H1 (cell line): Measurements from ENCODE around the gene EVC2. TPM values are rescaled to one million over a fixed set of nuclear protein-coding genes. Genes with fewer than 3 reads are reported as not detected.

ENCODE experiments used
- CTCF ChIA-PET: fragments of 300-600 bp; sonication (Branson Sonifier 250); formaldehyde crosslinking; loops from one replicate; lab custom pipeline; 2021; ENCODE audit not compliant: partially characterized antibody; lab: Charles Lee
- POLR2A ChIA-PET: fragments of 300-600 bp; sonication (Branson Sonifier 250); formaldehyde crosslinking; loops from one replicate; lab custom pipeline; 2021; ENCODE audit warnings: inconsistent platforms; ENCODE audit not compliant: partially characterized antibody; lab: Charles Lee
- DNase-seq, 2 experiments: peaks; one replicate each; pipeline versions ENCODE4 v3.0.0 to v3.0.0-alpha.2; 2010 to 2022; ENCODE audit warnings: low spot score in 2 of 2, low read depth in 1 of 2, mixed read lengths in 1 of 2
- FAIRE-seq: peaks from 2 replicates; lab custom pipeline; 2011; peaks lifted over from hg19 to GRCh38; lab: Jason Lieb, UNC
- H2AFZ ChIP-seq: 2 replicates; pipeline ENCODE4 v1.8.1; 2012; ENCODE audit warnings: low read length, inconsistent platforms
- H2AK5ac ChIP-seq: 2 replicates; pipeline ENCODE4 v1.6.1; 2013; ENCODE audit warnings: low read depth, low read length
- H2BK120ac ChIP-seq: replicated peaks from 2 replicates; pipeline ENCODE3; 2013; ENCODE audit warnings: low read depth, low read length, inconsistent platforms
- H2BK12ac ChIP-seq: 2 replicates; pipeline ENCODE4 v1.6.1; 2013; ENCODE audit warnings: low read depth, low read length
- H2BK15ac ChIP-seq: 2 replicates; pipeline ENCODE4 v1.6.1; 2013; ENCODE audit warnings: low read length
- H2BK20ac ChIP-seq: 2 replicates; pipeline ENCODE4 v1.6.1; 2013; ENCODE audit warnings: low read length
- H2BK5ac ChIP-seq: 2 replicates; pipeline ENCODE4 v1.6.1; 2013; ENCODE audit warnings: low read depth, low read length
- H3K14ac ChIP-seq: 2 replicates; pipeline ENCODE4 v1.6.1; 2013; ENCODE audit warnings: inconsistent platforms; ENCODE audit not compliant: insufficient read length
- H3K18ac ChIP-seq: 2 replicates; pipeline ENCODE4 v1.6.1; 2013; ENCODE audit warnings: low read length; ENCODE audit errors: extremely low read depth
- H3K23ac ChIP-seq: 2 replicates; pipeline ENCODE4 v1.6.1; 2013; ENCODE audit warnings: inconsistent platforms; ENCODE audit not compliant: insufficient read length
- H3K23me2 ChIP-seq: 2 replicates; pipeline ENCODE4 v1.6.1; 2013; ENCODE audit warnings: low read depth, low read length
- H3K27ac ChIP-seq: 2 replicates; pipeline ENCODE4 v1.6.1; 2011; ENCODE audit warnings: low read depth, low read length, inconsistent platforms
- H3K27me3 ChIP-seq, 4 experiments: replicated peaks in 1 of 4; 1 replicate in 1 of 4; 2 replicates in 3 of 4; pipeline versions ENCODE4 v1.6.1 to v1.8.1; 2011 to 2013; ENCODE audit warnings: low read length in 3 of 4, mild to moderate bottlenecking in 3 of 4, inconsistent platforms in 2 of 4, mixed read lengths in 2 of 4, moderate library complexity in 1 of 4; ENCODE audit not compliant: control insufficient read depth in 3 of 4, insufficient read depth in 3 of 4; ENCODE audit errors: extremely low read depth in 1 of 4
- H3K36me3 ChIP-seq, 4 experiments: 2 replicates each; pipeline versions ENCODE4 v1.6.1 to v1.8.1; 2011 to 2013; ENCODE audit warnings: mild to moderate bottlenecking in 4 of 4, low read length in 3 of 4, moderate library complexity in 2 of 4, control low read depth in 1 of 4, inconsistent platforms in 1 of 4; ENCODE audit not compliant: insufficient read depth in 4 of 4, control insufficient read depth in 2 of 4
- H3K4ac ChIP-seq: replicated peaks from 2 replicates; pipeline ENCODE3; 2013; ENCODE audit warnings: low read length, low read depth, mixed read lengths, inconsistent platforms; ENCODE audit not compliant: insufficient read length
- H3K4me1 ChIP-seq, 4 experiments: replicated peaks in 1 of 4; 1 replicate in 1 of 4; 2 replicates in 3 of 4; pipeline versions ENCODE4 v1.6.1 to v1.8.1; 2011 to 2013; ENCODE audit warnings: low read length in 3 of 4, inconsistent platforms in 2 of 4, mixed read lengths in 1 of 4; ENCODE audit not compliant: insufficient read depth in 4 of 4, control insufficient read depth in 3 of 4
- H3K4me2 ChIP-seq, 2 experiments: 2 replicates each; pipeline versions ENCODE4 v1.6.1 to v1.8.1; 2011 to 2013; ENCODE audit warnings: low read depth in 2 of 2, low read length in 2 of 2, control low read depth in 1 of 2, inconsistent platforms in 1 of 2, mild to moderate bottlenecking in 1 of 2; ENCODE audit not compliant: insufficient read depth in 1 of 2
- H3K4me3 ChIP-seq, 4 experiments: fragments of 200-600, 300-600 bp in 1 of 4; sonication (generic), shearing (Covaris generic), sonication (Bioruptor Twin) in 1 of 4; 2 replicates each; pipeline versions ENCODE4 v1.5.1 to v1.8.1; 2011 to 2016; ENCODE audit warnings: low read length in 4 of 4, low read depth in 3 of 4, control low read depth in 2 of 4, inconsistent platforms in 2 of 4, mild to moderate bottlenecking in 2 of 4, mixed read lengths in 1 of 4, moderate library complexity in 1 of 4; ENCODE audit not compliant: insufficient read depth in 2 of 4; ENCODE audit errors: extremely low read depth in 1 of 4
- H3K56ac ChIP-seq: replicated peaks from 2 replicates; pipeline ENCODE3; 2013; ENCODE audit warnings: low read depth, mild to moderate bottlenecking, mixed read lengths, low read length, inconsistent platforms; ENCODE audit not compliant: insufficient read length
- H3K79me1 ChIP-seq: 2 replicates; pipeline ENCODE4 v1.6.1; 2013; ENCODE audit warnings: low read depth, low read length, control low read depth
- H3K79me2 ChIP-seq, 2 experiments: 2 replicates each; pipeline versions ENCODE4 v1.6.1 to v1.8.1; 2012 to 2013; ENCODE audit warnings: low read length in 2 of 2, mild to moderate bottlenecking in 2 of 2, inconsistent platforms in 1 of 2; ENCODE audit not compliant: insufficient read depth in 2 of 2, control insufficient read depth in 1 of 2
- H3K9ac ChIP-seq, 4 experiments: replicated peaks in 1 of 4; 1 replicate in 1 of 4; 2 replicates in 3 of 4; pipeline versions ENCODE4 v1.6.1 to v1.8.1; 2011 to 2013; ENCODE audit warnings: low read depth in 3 of 4, low read length in 3 of 4, control low read depth in 2 of 4, mild to moderate bottlenecking in 2 of 4, moderate library complexity in 2 of 4, inconsistent platforms in 1 of 4; ENCODE audit errors: extremely low read depth in 1 of 4
- H3K9me3 ChIP-seq, 2 experiments: 2 replicates each; pipeline versions ENCODE4 v1.6.1 to v1.8.1; 2012 to 2013; ENCODE audit warnings: mild to moderate bottlenecking in 2 of 2, moderate library complexity in 2 of 2, control low read depth in 1 of 2, inconsistent platforms in 1 of 2, low read depth in 1 of 2, low read length in 1 of 2, mixed read lengths in 1 of 2; ENCODE audit not compliant: insufficient read depth in 2 of 2
- H4K20me1 ChIP-seq, 2 experiments: replicated peaks in 1 of 2; 2 replicates each; pipeline versions ENCODE3 to v1.8.1; 2011 to 2013; ENCODE audit warnings: inconsistent platforms in 2 of 2, low read length in 2 of 2, mild to moderate bottlenecking in 1 of 2; ENCODE audit not compliant: insufficient read depth in 2 of 2, control insufficient read depth in 1 of 2
- H4K5ac ChIP-seq: 2 replicates; pipeline ENCODE4 v1.6.1; 2013; ENCODE audit warnings: low read length, low read depth, mixed read lengths, inconsistent platforms; ENCODE audit not compliant: insufficient read length
- H4K8ac ChIP-seq: 2 replicates; pipeline ENCODE4 v1.8.0; 2013; ENCODE audit warnings: mild to moderate bottlenecking, moderate library complexity, low read length, inconsistent platforms; ENCODE audit not compliant: insufficient read depth; ENCODE audit errors: extremely low read depth
- H4K91ac ChIP-seq: replicated peaks from 2 replicates; pipeline ENCODE3; 2013; ENCODE audit warnings: low read length, mixed read lengths, inconsistent platforms; ENCODE audit not compliant: insufficient read length
- ATF2 ChIP-seq: IDR thresholded peaks from 2 replicates; pipeline ENCODE4 v1.6.1; 2012; ENCODE audit warnings: low read length, inconsistent platforms
- CBX5 ChIP-seq: fragments of 300-800, 300-1000 bp; sonication (generic); IDR thresholded peaks from 2 replicates; pipeline ENCODE4 v1.7.1; 2016; ENCODE audit warnings: antibody characterized with exemption, low read length, low read depth
- GABPA ChIP-seq: IDR thresholded peaks from 2 replicates; pipeline ENCODE4 v1.6.1; 2011; ENCODE audit warnings: mild to moderate bottlenecking, low read length, moderate library complexity, borderline replicate concordance; ENCODE audit not compliant: insufficient read depth
- KDM1A ChIP-seq: fragments of 200-600, 300-600 bp; sonication (generic); IDR thresholded peaks from 2 replicates; pipeline ENCODE4 v1.7.1; 2016; ENCODE audit warnings: mild to moderate bottlenecking, low read length, borderline replicate concordance
- SAP30 ChIP-seq: fragments of 300-600 bp; sonication (generic); IDR thresholded peaks from 2 replicates; pipeline ENCODE4 v1.7.1; 2012; ENCODE audit warnings: low read length, moderate library complexity, mild to moderate bottlenecking, inconsistent platforms; ENCODE audit not compliant: insufficient read depth, insufficient replicate concordance
- SIX5 ChIP-seq: IDR thresholded peaks from 2 replicates; pipeline ENCODE4 v1.6.1; 2011; ENCODE audit warnings: mild to moderate bottlenecking, low read depth, low read length
- SP2 ChIP-seq: IDR thresholded peaks from 2 replicates; pipeline ENCODE4 v1.6.1; 2012; ENCODE audit warnings: mild to moderate bottlenecking, low read length, inconsistent platforms
- TCF12 ChIP-seq: IDR thresholded peaks from 2 replicates; pipeline ENCODE4 v1.6.1; 2011; ENCODE audit warnings: low read depth, mild to moderate bottlenecking, low read length
- WGBS, 2 experiments: shearing (Covaris generic) in 1 of 2; methylation state at CpG; one replicate each; pipeline versions ENCODE4 v1.1.6 to v1.1.7; 2013 to 2015; ENCODE audit warnings: low lambda C conversion rate in 2 of 2, mixed read lengths in 2 of 2, inconsistent platforms in 1 of 2, low coverage in 1 of 2, missing lambda C conversion rate in 1 of 2; ENCODE audit not compliant: insufficient replicate concordance in 2 of 2, insufficient coverage in 1 of 2, insufficient read length in 1 of 2; ENCODE audit errors: extremely low coverage in 1 of 2, missing lambda C conversion rate in 1 of 2; 5-methylcytosine and 5-hydroxymethylcytosine counted together
- polyA plus RNA-seq, 7 experiments: library from polyadenylated mRNA; depleted of rRNA in 3 of 7; stranded (reverse) in 5 of 7; unstranded in 2 of 7; fragments of >200 nt in 5 of 7; fragments of 200-250 nt in 2 of 7; gene quantifications; 1 replicate in 5 of 7; 2 replicates in 1 of 7; 4 replicates in 1 of 7; pipeline versions ENCODE4 v1.2.1 to v1.2.3, GENCODE V29; 2011 to 2013; ENCODE audit warnings: missing spikeins in 2 of 7, mixed read lengths in 2 of 7
- total RNA-seq: library from RNA; stranded (reverse); fragmentation: NEBNext Ultra II Directional; extraction: Animal tissue kit (Norgen Biotek cat#: 25700); gene quantifications from 2 replicates; pipeline ENCODE4 v1.2.1, GENCODE V29; 2021
- TF ChIP-seq, protein P1 (sequence below): IDR thresholded peaks from 2 replicates; pipeline ENCODE4 v1.6.1; 2012; ENCODE audit warnings: inconsistent platforms

EVC2 gene
- total and polyA plus RNA-seq, 2 of the 8 experiments (the other 6 are each of a cell fraction or from before 2014, with no cell fraction given), result 0.73 to 5.9 TPM

GRCh38 chr4:5705647-5706320 is 2.6 kb downstream of the EVC2 start:
- Histone ChIP-seq H4K5ac (no peak overlapping the region), H3K23me2 (peaks cover 15% of the 10 kb centered on the region; the same call in 1 of the 2 replicates), H3K18ac (no peak overlapping the region), H2BK12ac (no peak overlapping the region), H3K14ac (no peak overlapping the region), H3K27me3 (peaks cover 0 to 15% (median 8%) of the 10 kb centered on the region in 4 experiments; a peak in 4 of 7 replicates), H3K4me3 (no peak overlapping the region)
- no peak for TF ChIP-seq SIX5
- no peak for TF ChIP-seq SP2
- TF ChIP-seq, protein P1, sequence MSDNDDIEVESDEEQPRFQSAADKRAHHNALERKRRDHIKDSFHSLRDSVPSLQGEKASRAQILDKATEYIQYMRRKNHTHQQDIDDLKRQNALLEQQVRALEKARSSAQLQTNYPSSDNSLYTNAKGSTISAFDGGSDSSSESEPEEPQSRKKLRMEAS, result no peak
- no peak for TF ChIP-seq ATF2
- TF ChIP-seq SAP30, result no peak
- no peak for TF ChIP-seq TCF12
- no peak for TF ChIP-seq KDM1A
- no peak for TF ChIP-seq GABPA
- no peak for TF ChIP-seq CBX5
- TF ChIP-seq, all 59 proteins: peak for 0
- no peak for FAIRE-seq
- no peak overlapping the region for H2BK20ac ChIP-seq
- H3K4me1 ChIP-seq, result peaks cover 1 to 12% (median 9%) of the 10 kb centered on the region in 4 experiments
- H3K27ac ChIP-seq, result no peak overlapping the region
- no peak overlapping the region for H2BK120ac ChIP-seq
- H2BK5ac ChIP-seq, result no peak overlapping the region
- H3K9me3 ChIP-seq, result peaks cover 4 to 8% of the 10 kb centered on the region in 2 experiments
- no peaks in the 10 kb centered on the region for H3K79me2 ChIP-seq
- CTCF ChIA-PET, result no interaction called here
- H3K4me2 ChIP-seq, result no peak overlapping the region
- no peaks in the 10 kb centered on the region for H4K20me1 ChIP-seq
- POLR2A ChIA-PET, result no interaction called here
- H2BK15ac ChIP-seq, result no peak overlapping the region
- no peak overlapping the region for H4K8ac ChIP-seq
- no peaks in the 10 kb centered on the region; the same call in 1 of the 2 replicates for H3K79me1 ChIP-seq
- H2AFZ ChIP-seq, result no peak overlapping the region
- no peak overlapping the region for H2AK5ac ChIP-seq
- DNase-seq, result no peak
- H3K36me3 ChIP-seq, result peaks cover 0 to 9% (median 3%) of the 10 kb centered on the region in 4 experiments; a peak in 3 of 8 replicates
- H3K23ac ChIP-seq, result no peak overlapping the region
- 82% methylated on average over 5 of the region's 5 CpGs; no CpG with 5 or more reads in 1 of the 2 experiments for WGBS, 2 experiments
- H3K9ac ChIP-seq, result no peak overlapping the region
- H3K4ac ChIP-seq, result no peak overlapping the region
- no peak overlapping the region for H3K56ac ChIP-seq
- no peak overlapping the region for H4K91ac ChIP-seq
